Keratinocyte (primary cell): ENCODE measurements around the gene PANK1. TPM values are rescaled to one million over a fixed set of nuclear protein-coding genes. Genes with fewer than 3 reads are reported as not detected.

ENCODE experiments used
- DNase-seq: peaks from one replicate; pipeline ENCODE4 v3.0.0-alpha.2; 2011; ENCODE audit warnings: low read depth, missing footprints, low spot score
- FAIRE-seq: peaks from 2 replicates; lab custom pipeline; 2011; peaks lifted over from hg19 to GRCh38; lab: Jason Lieb, UNC
- H2AFZ ChIP-seq: 2 replicates; pipeline ENCODE4 v1.6.0; 2012; ENCODE audit warnings: low read length, control low read depth, inconsistent platforms; ENCODE audit not compliant: control insufficient read depth
- H3K27ac ChIP-seq: 2 replicates; pipeline ENCODE4 v1.5.1; 2011; ENCODE audit warnings: low read length; ENCODE audit not compliant: control insufficient read depth, insufficient read depth
- H3K27me3 ChIP-seq: 3 replicates; pipeline ENCODE4 v1.6.0; 2011; ENCODE audit warnings: low read length; ENCODE audit not compliant: control insufficient read depth, insufficient read depth; ENCODE audit errors: extremely low read depth
- H3K36me3 ChIP-seq, 2 experiments: 2 replicates in 1 of 2; 3 replicates in 1 of 2; pipeline ENCODE4 v1.5.1; 2011; ENCODE audit warnings: low read length in 2 of 2, mild to moderate bottlenecking in 1 of 2; ENCODE audit not compliant: control insufficient read depth in 2 of 2, insufficient read depth in 2 of 2; ENCODE audit errors: extremely low read depth in 1 of 2
- H3K4me1 ChIP-seq: 3 replicates; pipeline ENCODE4 v1.5.1; 2011; ENCODE audit warnings: low read length; ENCODE audit not compliant: control insufficient read depth, insufficient read depth; ENCODE audit errors: extremely low read depth
- H3K4me2 ChIP-seq: 3 replicates; pipeline ENCODE4 v1.6.0; 2011; ENCODE audit warnings: low read depth, low read length; ENCODE audit not compliant: control insufficient read depth, insufficient read depth; ENCODE audit errors: extremely low read depth
- H3K4me3 ChIP-seq, 3 experiments: fragments of 200-600 bp in 1 of 3; sonication (generic) in 1 of 3; 2 replicates in 2 of 3; 3 replicates in 1 of 3; pipeline ENCODE4 v1.5.1; 2011 to 2016; ENCODE audit warnings: low read length in 3 of 3, mild to moderate bottlenecking in 3 of 3, control low read depth in 2 of 3, inconsistent platforms in 1 of 3, low read depth in 1 of 3, mixed read lengths in 1 of 3, mixed run types in 1 of 3, moderate library complexity in 1 of 3; ENCODE audit not compliant: control insufficient read depth in 2 of 3, insufficient read depth in 2 of 3; ENCODE audit errors: extremely low read depth in 1 of 3
- H3K79me2 ChIP-seq: 2 replicates; pipeline ENCODE4 v1.6.0; 2012; ENCODE audit warnings: low read length; ENCODE audit not compliant: control insufficient read depth, insufficient read depth
- H3K9ac ChIP-seq: 3 replicates; pipeline ENCODE4 v1.6.0; 2011; ENCODE audit warnings: low read length; ENCODE audit not compliant: control insufficient read depth, insufficient read depth; ENCODE audit errors: extremely low read depth
- H3K9me1 ChIP-seq: 3 replicates; pipeline ENCODE4 v1.6.0; 2011; ENCODE audit warnings: low read length; ENCODE audit not compliant: control insufficient read depth, insufficient read depth; ENCODE audit errors: extremely low read depth
- H3K9me3 ChIP-seq: 2 replicates; pipeline ENCODE4 v1.5.1; 2012; ENCODE audit warnings: low read depth, low read length; ENCODE audit not compliant: control insufficient read depth
- H4K20me1 ChIP-seq: 3 replicates; pipeline ENCODE4 v1.6.0; 2011; ENCODE audit warnings: low read length; ENCODE audit not compliant: control insufficient read depth, insufficient read depth; ENCODE audit errors: extremely low read depth
- CTCF ChIP-seq, 3 experiments: IDR thresholded peaks in 1 of 3; conservative IDR thresholded peaks in 1 of 3; optimal IDR thresholded peaks in 1 of 3; 2 replicates in 2 of 3; 3 replicates in 1 of 3; pipeline versions ENCODE3 to v1.5.1; 2011; ENCODE audit warnings: low read length in 3 of 3, mild to moderate bottlenecking in 3 of 3, moderate library complexity in 2 of 3, control low read depth in 1 of 3, inconsistent platforms in 1 of 3; ENCODE audit not compliant: insufficient read depth in 2 of 3; ENCODE audit errors: extremely low read depth in 1 of 3
- EZH2 ChIP-seq: IDR thresholded peaks from one replicate; pipeline ENCODE4 v1.6.1; 2012; ENCODE audit warnings: inconsistent platforms, mild to moderate bottlenecking, low read length, moderate library complexity
- dilution Hi-C: fragments of 300-500 bp; cut with MboI; formaldehyde crosslinking; loops from one replicate; pipeline ENCODE4 v1.7.0; 2020; ENCODE audit warnings: low sequenced_read_pairs; ENCODE audit not compliant: extremely low pct_ligation_motif_present
- polyA plus RNA-seq, 5 experiments: library from polyadenylated mRNA; depleted of rRNA in 3 of 5; stranded (reverse) in 3 of 5; stranded (forward) in 1 of 5; unstranded in 1 of 5; fragments of >200 nt; gene quantifications; 1 replicate in 1 of 5; 2 replicates in 3 of 5; 3 replicates in 1 of 5; pipeline versions ENCODE4 v1.2.1 to v1.2.3, GENCODE V29; 2011 to 2012; ENCODE audit warnings: missing spikeins in 2 of 5, low read depth in 1 of 5, low replicate concordance in 1 of 5

Gene PANK1
- polyA plus RNA-seq, 1 donor (not counting 4 experiments of a cell fraction or from before 2014, with no cell fraction given): 9.5 TPM

GRCh38 chr10:89575031-89575430 lies 70.0 kb downstream of the PANK1 start:
- dilution Hi-C loops: no loop called here
- H4K20me1 ChIP-seq: no peaks in the 10 kb centered on the region
- no peaks in the 10 kb centered on the region for H3K9me3 ChIP-seq
- DNase-seq (no peak), FAIRE-seq (no peak)
- H3K9me1 ChIP-seq: no peaks in the 10 kb centered on the region
- H3K79me2 ChIP-seq: no peaks in the 10 kb centered on the region
- H3K4me1 ChIP-seq: no peaks in the 10 kb centered on the region
- H3K36me3 ChIP-seq: no peaks in the 10 kb centered on the region
- H2AFZ ChIP-seq: no peak overlapping the region
- H3K27ac ChIP-seq: no peak overlapping the region
- no peak overlapping the region for H3K9ac ChIP-seq
- TF ChIP-seq CTCF (optimal IDR thresholded peaks at IDR 0.05 in 1 of 3, IDR thresholded peaks at IDR 0.05 in 1 of 3, conservative IDR thresholded peaks at IDR 0.05 in 1 of 3; ENCODE audit: extremely low read depth in 1 of 3, insufficient read depth in 2 of 3, low read length in 3 of 3): no peak
- TF ChIP-seq EZH2: no peak
- H3K4me3 ChIP-seq: no peak overlapping the region
- no peaks in the 10 kb centered on the region for H3K27me3 ChIP-seq
- H3K4me2 ChIP-seq: no peak overlapping the region

- Histone ChIP-seq H3K9me3 (no peaks in the 10 kb centered on the region), H3K9ac (no peak overlapping the region), H3K79me2 (no peaks in the 10 kb centered on the region), H3K27me3 (no peaks in the 10 kb centered on the region), H3K36me3 (no peaks in the 10 kb centered on the region), H4K20me1 (no peaks in the 10 kb centered on the region), H3K9me1 (no peaks in the 10 kb centered on the region), H3K4me2 (no peak overlapping the region), H3K27ac (no peak overlapping the region), H2AFZ (no peak overlapping the region), H3K4me1 (no peaks in the 10 kb centered on the region), H3K4me3 (no peak overlapping the region)
- dilution Hi-C loops: no loop called here
- FAIRE-seq (no peak), DNase-seq (no peak)
- no peak for TF ChIP-seq EZH2
- no peak for TF ChIP-seq CTCF (optimal IDR thresholded peaks at IDR 0.05 in 1 of 3, IDR thresholded peaks at IDR 0.05 in 1 of 3, conservative IDR thresholded peaks at IDR 0.05 in 1 of 3; ENCODE audit: extremely low read depth in 1 of 3, insufficient read depth in 2 of 3, low read length in 3 of 3)
Measured at GRCh38 chr10:89574368-89574767, 70.7 kb downstream of the PANK1 start.
